K562 (cell line): Measurements from ENCODE around the gene ILF2. TPM values are rescaled to one million over a fixed set of nuclear protein-coding genes. Genes with fewer than 3 reads are reported as not detected.

Source experiments
- ATF4 ChIP-seq: fragments of 450-650 bp; formaldehyde crosslinking; IDR thresholded peaks from 2 replicates; pipeline ENCODE4 v1.4.0; 2022; ENCODE audit warnings: mild to moderate bottlenecking, moderate library complexity
- CBX2 ChIP-seq: fragments of 200-600 bp; sonication (generic); IDR thresholded peaks from one replicate; pipeline ENCODE4 v1.6.1; 2012; ENCODE audit warnings: mild to moderate bottlenecking, low read length, inconsistent platforms; ENCODE audit not compliant: insufficient read depth, poor library complexity, severe bottlenecking
- CEBPB ChIP-seq: fragments of 450-650 bp; IDR thresholded peaks from 2 replicates; pipeline ENCODE4 v1.6.1; 2016; ENCODE audit warnings: missing genetic modification characterization, missing compliant biosample characterization
- CHD1 ChIP-seq: fragments of 200-600 bp; sonication (generic); IDR thresholded peaks from one replicate; pipeline ENCODE4 v1.6.1; 2012; ENCODE audit warnings: mild to moderate bottlenecking, moderate library complexity, low read length, inconsistent platforms
- CTBP1 ChIP-seq: fragments of 450-650 bp; IDR thresholded peaks from 2 replicates; pipeline ENCODE4 v1.6.1; 2016; ENCODE audit warnings: borderline replicate concordance
- FOXJ3 ChIP-seq: sonication (generic); formaldehyde crosslinking; IDR thresholded peaks from 2 replicates; pipeline ENCODE4 v1.4.0; 2020; ENCODE audit warnings: mild to moderate bottlenecking, missing genetic modification reagents
- FOXP4 ChIP-seq: sonication (generic); formaldehyde crosslinking; IDR thresholded peaks from 2 replicates; pipeline ENCODE4 v1.8.0; 2022; ENCODE audit warnings: mild to moderate bottlenecking, missing genetic modification reagents, borderline replicate concordance
- FUS ChIP-seq: fragments of 200-400 bp; formaldehyde crosslinking; optimal IDR thresholded peaks from 2 replicates; pipeline ENCODE3; 2017; ENCODE audit warnings: low read depth, low read length
- GABPA ChIP-seq: fragments of 200-800 bp; sonication (Bioruptor generic); conservative IDR thresholded peaks from 2 replicates; pipeline ENCODE4 v1.6.1; 2016; ENCODE audit warnings: low read depth, missing genetic modification characterization, missing compliant biosample characterization
- GTF2F1 ChIP-seq: IDR thresholded peaks from 2 replicates; pipeline ENCODE4 v1.6.1; 2011; ENCODE audit warnings: low read depth, low read length, improper control_type of control experiment
- MAFG ChIP-seq: fragments of 450-650 bp; conservative IDR thresholded peaks from 2 replicates; pipeline ENCODE4 v1.6.1; 2016; ENCODE audit warnings: missing genetic modification characterization, missing compliant biosample characterization
- RCOR1 ChIP-seq, 2 experiments: IDR thresholded peaks; 2 replicates each; pipeline ENCODE4 v1.6.1; 2012; ENCODE audit warnings: low read depth in 2 of 2, low read length in 2 of 2, borderline replicate concordance in 1 of 2, improper control_type of control experiment in 1 of 2
- SIRT6 ChIP-seq: IDR thresholded peaks from one replicate; pipeline ENCODE4 v1.6.1; 2012; ENCODE audit warnings: low read depth, mild to moderate bottlenecking, control low read depth, inconsistent platforms, low read length, moderate library complexity
- ZBTB26 ChIP-seq: fragments of 450-650 bp; formaldehyde crosslinking; IDR thresholded peaks from 2 replicates; pipeline ENCODE4 v1.4.0; 2022; ENCODE audit warnings: missing genetic modification characterization
- ZNF316 ChIP-seq: fragments of 450-650 bp; IDR thresholded peaks from 2 replicates; pipeline ENCODE4 v1.6.1; 2016
- ZNF57 ChIP-seq: fragments of 450-650 bp; formaldehyde crosslinking; IDR thresholded peaks from 2 replicates; pipeline ENCODE4 v1.4.0; 2020; ENCODE audit warnings: mild to moderate bottlenecking, moderate library complexity
- ZNF609 ChIP-seq: sonication (generic); formaldehyde crosslinking; IDR thresholded peaks from 2 replicates; pipeline ENCODE4 v1.8.1; 2023; ENCODE audit warnings: missing genetic modification reagents, mild to moderate bottlenecking, borderline replicate concordance
- polyA plus RNA-seq, 8 experiments: library from polyadenylated mRNA; depleted of rRNA in 4 of 8; stranded (reverse) in 5 of 8; unstranded in 3 of 8; fragments of >200 nt; fragmentation: Nextera tagmentation in 2 of 8; fragmentation: Illumina TruSeq in 1 of 8; extraction: Ambion mirVana in 2 of 8; extraction: Trizol in 1 of 8; gene quantifications; 2 replicates each; pipeline versions ENCODE4 v1.2.1 to v1.2.3, GENCODE V29; 2011 to 2014; ENCODE audit warnings: inconsistent platforms in 1 of 8, missing spikeins in 1 of 8
- total RNA-seq, 7 experiments: library from RNA; depleted of rRNA in 6 of 7; stranded (reverse); fragments of >200 nt in 6 of 7; fragmentation: Illumina TruSeq in 2 of 7; extraction: Trizol in 2 of 7; gene quantifications; 2 replicates each; pipeline versions ENCODE4 v1.2.1 to v1.2.3, GENCODE V29; 2011 to 2021; ENCODE audit warnings: low replicate concordance in 1 of 7

Gene ILF2
- total and polyA plus RNA-seq, 9 of the 15 experiments (the other 6 are each of a cell fraction or from before 2014, with no cell fraction given) = 282 to 726 (median 474) TPM

GRCh38 chr1:153697191-153698019 lies 26.6 kb upstream of the ILF2 start (continued):
- TF ChIP-seq ZBTB26 = no peak
- peak; percentile 38; the same call in 1 of the 2 replicates for TF ChIP-seq GABPA (tag)
- TF ChIP-seq SIRT6 = no peak
- 0 out of 2 replicates have a peak, but pooled peaks have one; percentile 9 for TF ChIP-seq ATF4
- TF ChIP-seq GTF2F1 = no peak
- TF ChIP-seq FUS = no peak
- no peak for TF ChIP-seq ZNF57 (CRISPR knock-in tag)
- peak; percentile 49 for TF ChIP-seq MAFG (tag)
- no peak for TF ChIP-seq FOXJ3
- peak; percentile 73 for TF ChIP-seq ZNF316
- no peak for TF ChIP-seq CHD1
- peak; percentile 46 to 92; a peak in 2 of 4 replicates for TF ChIP-seq RCOR1 (IDR thresholded peaks at IDR 0.05; ENCODE audit: borderline replicate concordance in 1 of 2, low read depth in 2 of 2, low read length in 2 of 2)
- TF ChIP-seq FOXP4 (CRISPR knock-in tag) = no peak
- TF ChIP-seq ZNF609 (CRISPR knock-in tag) = no peak
- no peak for TF ChIP-seq CBX2
- peak; percentile 96 for TF ChIP-seq CTBP1
- TF ChIP-seq CEBPB (tag) = peak; percentile 68
